Measurements from ENCODE around the gene ZNF574. TPM values are rescaled to one million over a fixed set of nuclear protein-coding genes. Genes with fewer than 3 reads are reported as not detected.

The ZNF574 gene
- total and polyA plus RNA-seq, 12 donors: 2.7 to 16.9 (median 11.4) TPM

DNA sequence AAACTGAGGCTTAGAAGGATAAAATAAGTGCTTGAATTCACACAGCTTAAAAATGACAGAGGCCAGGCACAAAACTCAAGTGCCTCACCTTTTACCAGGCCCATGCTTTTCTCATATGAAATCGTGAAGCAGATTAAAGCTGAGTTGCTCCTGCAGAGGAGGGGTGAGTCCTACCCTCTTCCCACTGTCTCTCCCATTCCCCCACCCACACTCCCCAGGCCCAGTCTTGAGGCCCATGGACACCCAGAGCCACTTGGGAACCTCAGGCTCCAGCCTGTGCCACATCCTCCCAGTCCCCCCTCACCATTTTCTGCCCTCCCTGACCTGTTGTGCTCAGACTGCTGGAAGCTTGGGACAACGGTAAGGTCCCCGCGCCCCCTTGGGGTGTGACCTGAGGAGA is 17.5 kb downstream of the ZNF574 start:
- Histone ChIP-seq H3K4me3 (no peak overlapping the region), H3K9me3 (replicated peaks in 1 of 3) (no peaks in the 10 kb centered on the region), H3K27me3 (peaks cover 4% of the 10 kb centered on the region), H3K36me3 (replicated peaks in 1 of 2) (no peaks in the 10 kb centered on the region), H3K4me1 (replicated peaks in 1 of 2) (no peaks in the 10 kb centered on the region), H3K27ac (no peak overlapping the region)
- TF ChIP-seq, protein P1, sequence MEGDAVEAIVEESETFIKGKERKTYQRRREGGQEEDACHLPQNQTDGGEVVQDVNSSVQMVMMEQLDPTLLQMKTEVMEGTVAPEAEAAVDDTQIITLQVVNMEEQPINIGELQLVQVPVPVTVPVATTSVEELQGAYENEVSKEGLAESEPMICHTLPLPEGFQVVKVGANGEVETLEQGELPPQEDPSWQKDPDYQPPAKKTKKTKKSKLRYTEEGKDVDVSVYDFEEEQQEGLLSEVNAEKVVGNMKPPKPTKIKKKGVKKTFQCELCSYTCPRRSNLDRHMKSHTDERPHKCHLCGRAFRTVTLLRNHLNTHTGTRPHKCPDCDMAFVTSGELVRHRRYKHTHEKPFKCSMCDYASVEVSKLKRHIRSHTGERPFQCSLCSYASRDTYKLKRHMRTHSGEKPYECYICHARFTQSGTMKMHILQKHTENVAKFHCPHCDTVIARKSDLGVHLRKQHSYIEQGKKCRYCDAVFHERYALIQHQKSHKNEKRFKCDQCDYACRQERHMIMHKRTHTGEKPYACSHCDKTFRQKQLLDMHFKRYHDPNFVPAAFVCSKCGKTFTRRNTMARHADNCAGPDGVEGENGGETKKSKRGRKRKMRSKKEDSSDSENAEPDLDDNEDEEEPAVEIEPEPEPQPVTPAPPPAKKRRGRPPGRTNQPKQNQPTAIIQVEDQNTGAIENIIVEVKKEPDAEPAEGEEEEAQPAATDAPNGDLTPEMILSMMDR (IDR thresholded peaks at IDR 0.05): no peak
- TF ChIP-seq POLR2A (IDR thresholded peaks at IDR 0.05): no peak
- no peak for DNase-seq
- 43 to 71% (median 67%) methylated on average over 4 of the region's 4 CpGs for WGBS, 4 donors
- intact Hi-C loops (cut with DNase I): no loop called here

DNA sequence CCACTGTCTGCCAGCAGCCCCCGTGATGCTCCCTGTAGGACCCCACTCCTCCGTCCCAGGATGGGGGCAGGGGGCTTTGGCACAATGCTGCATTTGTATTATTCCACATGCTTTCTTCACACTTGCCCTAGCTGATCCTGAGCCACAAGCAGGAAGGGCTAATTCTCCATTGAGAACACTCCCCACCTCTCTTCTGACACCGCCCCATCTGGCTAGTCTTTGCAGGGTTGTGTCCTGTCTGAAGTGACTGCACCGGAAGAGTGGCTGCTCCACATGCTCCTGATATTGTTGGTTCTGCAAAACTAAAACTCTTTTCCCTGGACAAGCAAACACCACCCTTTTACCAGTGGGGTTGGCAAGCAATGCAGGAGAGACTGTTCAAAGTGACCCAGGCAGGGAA is 18.0 kb downstream of the ZNF574 start:
- Histone ChIP-seq H3K4me3 (no peak overlapping the region), H3K4me1 (replicated peaks in 1 of 2) (no peaks in the 10 kb centered on the region), H3K27me3 (peaks cover 4% of the 10 kb centered on the region), H3K36me3 (replicated peaks in 1 of 2) (no peaks in the 10 kb centered on the region), H3K9me3 (replicated peaks in 1 of 3) (no peaks in the 10 kb centered on the region), H3K27ac (no peak overlapping the region)
- TF ChIP-seq, protein P1 (IDR thresholded peaks at IDR 0.05): no peak
- no peak for TF ChIP-seq POLR2A (IDR thresholded peaks at IDR 0.05)
- DNase-seq: no peak
- intact Hi-C loops (cut with DNase I): no loop called here
- 42 to 67% (median 67%) methylated on average over 3 to 4 of the region's 4 CpGs for WGBS, 4 donors

GRCh38 chr19:42095142-42095813 is 19.3 kb downstream of the ZNF574 start:
- no peak overlapping the region for H3K27ac ChIP-seq
- TF ChIP-seq, protein P1 (IDR thresholded peaks at IDR 0.05): no peak
- no peak for TF ChIP-seq POLR2A (IDR thresholded peaks at IDR 0.05)
- 77 to 87% (median 81%) methylated on average over 22 to 36 of the region's 36 CpGs for WGBS, 4 donors
- no peaks in the 10 kb centered on the region for H3K4me1 ChIP-seq (replicated peaks in 1 of 2)
- peaks cover 4% of the 10 kb centered on the region for H3K27me3 ChIP-seq
- no peak for DNase-seq
- H3K36me3 ChIP-seq (replicated peaks in 1 of 2): no peaks in the 10 kb centered on the region
- no peaks in the 10 kb centered on the region for H3K9me3 ChIP-seq (replicated peaks in 1 of 3)
- H3K4me3 ChIP-seq: no peak overlapping the region
- intact Hi-C loops (cut with DNase I): no loop called here

DNA sequence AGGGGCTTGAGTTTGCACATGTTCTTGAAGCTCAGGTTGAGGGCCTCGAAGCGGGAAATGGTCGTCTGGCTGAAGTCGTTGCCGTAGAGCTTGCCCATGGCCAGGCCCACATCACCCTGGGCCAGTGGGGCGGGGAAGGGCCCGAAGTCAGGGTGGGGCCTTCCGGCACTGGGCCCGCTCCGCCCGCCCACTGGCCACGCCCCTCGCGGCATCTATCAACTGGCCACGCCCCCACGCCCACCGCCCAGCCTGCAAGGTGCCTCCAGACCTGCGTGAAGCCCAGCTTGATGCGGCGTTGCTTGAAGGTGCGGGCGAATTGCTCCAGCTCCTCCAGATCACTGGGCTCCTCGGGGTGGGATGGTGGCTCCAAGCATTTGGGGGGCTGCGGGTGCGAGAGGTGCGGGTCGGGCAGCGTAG is 19.9 kb downstream of the ZNF574 start:
- no peak overlapping the region for H3K27ac ChIP-seq
- intact Hi-C loops (cut with DNase I): no loop called here

More for the DNA sequence above, 19.9 kb downstream of the ZNF574 start:
- Histone ChIP-seq H3K4me3 (no peak overlapping the region), H3K4me1 (replicated peaks in 1 of 2) (no peaks in the 10 kb centered on the region), H3K27me3 (peaks cover 4% of the 10 kb centered on the region), H3K36me3 (replicated peaks in 1 of 2) (no peaks in the 10 kb centered on the region), H3K9me3 (replicated peaks in 1 of 3) (no peaks in the 10 kb centered on the region)
- TF ChIP-seq, protein P1 (IDR thresholded peaks at IDR 0.05): no peak
- TF ChIP-seq POLR2A (IDR thresholded peaks at IDR 0.05): no peak
- no peak for DNase-seq
- WGBS, 4 donors: 18 to 27% (median 21%) methylated on average over 11 to 28 of the region's 28 CpGs; no CpG with 5 or more reads in 1 of the 4 donors

All from adrenal gland (tissue), 12 donors.